SK-N-SH treated with all-trans-retinoic acid at 6 μM for 48 hours (cell line): ENCODE results near the gene SERPINE2.
A peak's percentile ranks its signal among the peaks of the same experiment; 100 is the strongest.

Source experiments
- BACH2 ChIP-seq: fragments of 250-450 bp; sonication (Bioruptor Pico); IDR thresholded peaks from 2 replicates; pipeline ENCODE4 v1.9.0; 2021; ENCODE audit warnings: mild to moderate bottlenecking, borderline replicate concordance
- ESRRG ChIP-seq: fragments of 250-450 bp; sonication (Bioruptor Pico); IDR thresholded peaks from 2 replicates; pipeline ENCODE4 v1.6.1; 2021; ENCODE audit warnings: mild to moderate bottlenecking
- GLIS3 ChIP-seq: fragments of 250-450 bp; sonication (Bioruptor Pico); IDR thresholded peaks from 2 replicates; pipeline ENCODE4 v1.5.0; 2020; ENCODE audit warnings: mild to moderate bottlenecking, moderate library complexity
- ZC3H10 ChIP-seq: fragments of 250-450 bp; sonication (Bioruptor Pico); IDR thresholded peaks from 2 replicates; pipeline ENCODE4 v1.5.1; 2021; ENCODE audit warnings: mild to moderate bottlenecking, moderate library complexity
- ZFP3 ChIP-seq: fragments of 250-450 bp; sonication (Bioruptor Pico); IDR thresholded peaks from 2 replicates; pipeline ENCODE4 v1.5.0; 2020; ENCODE audit warnings: mild to moderate bottlenecking, moderate library complexity
- ZFP30 ChIP-seq: fragments of 450-650 bp; formaldehyde crosslinking; IDR thresholded peaks from 2 replicates; pipeline ENCODE4 v1.5.0; 2022; ENCODE audit warnings: mild to moderate bottlenecking, moderate library complexity
- TF ChIP-seq, protein P1 (sequence below): fragments of 250-450 bp; sonication (Bioruptor Pico); IDR thresholded peaks from 2 replicates; pipeline ENCODE4 v1.8.0; 2020; ENCODE audit warnings: mild to moderate bottlenecking, moderate library complexity, borderline replicate concordance

DNA sequence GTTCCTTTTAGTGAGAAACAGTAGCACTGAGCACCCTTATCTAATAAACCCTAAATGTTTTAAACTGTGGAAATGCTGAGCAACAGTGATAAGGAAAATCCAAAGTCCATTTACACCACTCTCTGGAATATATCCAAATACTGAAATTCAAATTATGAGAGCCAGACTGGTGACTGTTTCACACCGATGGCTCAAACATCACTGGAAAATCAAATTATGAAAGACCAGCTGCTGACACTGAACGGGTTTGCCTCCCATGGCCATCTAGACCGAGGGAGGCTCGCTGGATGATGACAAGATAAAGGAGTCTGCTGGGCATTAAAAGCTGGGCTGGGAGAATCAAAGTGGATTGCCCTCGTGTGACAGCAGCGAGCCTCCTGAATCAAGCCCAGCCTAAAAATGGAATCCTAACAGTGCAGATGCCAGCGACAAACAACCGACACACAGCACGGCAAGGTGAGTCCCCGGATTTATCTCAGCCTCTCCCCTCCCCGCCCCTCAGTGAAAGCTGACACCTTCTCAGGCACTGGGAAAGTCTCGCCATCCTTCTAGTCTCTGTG is 30.3 kb downstream of the SERPINE2 start:
- TF ChIP-seq ZFP3 (no peak), ZC3H10 (CRISPR knock-in tag) (no peak), ZFP30 (no peak), GLIS3 (CRISPR knock-in tag) (no peak), ESRRG (CRISPR knock-in tag) (no peak), BACH2 (CRISPR knock-in tag) (0 out of 2 replicates have a peak, but pooled peaks have one; percentile 40)
- TF ChIP-seq, protein P1, sequence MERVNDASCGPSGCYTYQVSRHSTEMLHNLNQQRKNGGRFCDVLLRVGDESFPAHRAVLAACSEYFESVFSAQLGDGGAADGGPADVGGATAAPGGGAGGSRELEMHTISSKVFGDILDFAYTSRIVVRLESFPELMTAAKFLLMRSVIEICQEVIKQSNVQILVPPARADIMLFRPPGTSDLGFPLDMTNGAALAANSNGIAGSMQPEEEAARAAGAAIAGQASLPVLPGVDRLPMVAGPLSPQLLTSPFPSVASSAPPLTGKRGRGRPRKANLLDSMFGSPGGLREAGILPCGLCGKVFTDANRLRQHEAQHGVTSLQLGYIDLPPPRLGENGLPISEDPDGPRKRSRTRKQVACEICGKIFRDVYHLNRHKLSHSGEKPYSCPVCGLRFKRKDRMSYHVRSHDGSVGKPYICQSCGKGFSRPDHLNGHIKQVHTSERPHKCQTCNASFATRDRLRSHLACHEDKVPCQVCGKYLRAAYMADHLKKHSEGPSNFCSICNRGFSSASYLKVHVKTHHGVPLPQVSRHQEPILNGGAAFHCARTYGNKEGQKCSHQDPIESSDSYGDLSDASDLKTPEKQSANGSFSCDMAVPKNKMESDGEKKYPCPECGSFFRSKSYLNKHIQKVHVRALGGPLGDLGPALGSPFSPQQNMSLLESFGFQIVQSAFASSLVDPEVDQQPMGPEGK (CRISPR knock-in tag) = no peak
